Fibroblast of lung (primary cell): ENCODE measurements around the gene AOC3. TPM values are rescaled to one million over a fixed set of nuclear protein-coding genes. Genes with fewer than 3 reads are reported as not detected.

ENCODE experiments used
- DNase-seq, 2 donors: peaks; one replicate each; pipeline versions ENCODE4 v3.0.0 to v3.0.0-alpha.2; 2010; ENCODE audit warnings: low read depth in 2 of 2
- H2AFZ ChIP-seq: 2 replicates; pipeline ENCODE4 v1.5.1; 2012; ENCODE audit warnings: low read length, control low read depth, inconsistent platforms
- H3K27ac ChIP-seq: 2 replicates; pipeline ENCODE4 v1.5.1; 2011; ENCODE audit warnings: low read length, control low read depth; ENCODE audit not compliant: insufficient read depth
- H3K27me3 ChIP-seq: 2 replicates; pipeline ENCODE4 v1.5.1; 2011; ENCODE audit warnings: mild to moderate bottlenecking, low read length; ENCODE audit not compliant: control insufficient read depth, insufficient read depth
- H3K36me3 ChIP-seq: 2 replicates; pipeline ENCODE4 v1.5.1; 2011; ENCODE audit warnings: low read length; ENCODE audit not compliant: control insufficient read depth, insufficient read depth
- H3K4me1 ChIP-seq: 2 replicates; pipeline ENCODE4 v1.5.1; 2011; ENCODE audit warnings: low read length; ENCODE audit not compliant: control insufficient read depth, insufficient read depth; ENCODE audit errors: extremely low read depth
- H3K4me2 ChIP-seq: 2 replicates; pipeline ENCODE4 v1.5.1; 2011; ENCODE audit warnings: low read length, control low read depth; ENCODE audit not compliant: insufficient read depth; ENCODE audit errors: extremely low read depth
- H3K4me3 ChIP-seq, 4 experiments: fragments of 200-600 bp in 1 of 4; sonication (generic) in 1 of 4; replicated peaks in 1 of 4; 2 replicates each; pipeline ENCODE4 v1.5.1; 2011 to 2016; ENCODE audit warnings: low read length in 4 of 4, low read depth in 3 of 4, mild to moderate bottlenecking in 3 of 4, control low read depth in 2 of 4, inconsistent platforms in 1 of 4, mixed read lengths in 1 of 4; ENCODE audit not compliant: insufficient read depth in 1 of 4; ENCODE audit errors: control extremely low read depth in 1 of 4
- H3K79me2 ChIP-seq: 2 replicates; pipeline ENCODE4 v1.5.1; 2012; ENCODE audit warnings: mild to moderate bottlenecking, low read length, inconsistent platforms; ENCODE audit not compliant: control insufficient read depth, insufficient read depth
- H3K9ac ChIP-seq: 2 replicates; pipeline ENCODE4 v1.5.1; 2011; ENCODE audit warnings: mild to moderate bottlenecking, low read length, control low read depth; ENCODE audit not compliant: insufficient read depth
- H3K9me3 ChIP-seq: 2 replicates; pipeline ENCODE4 v1.5.1; 2012; ENCODE audit warnings: low read depth, low read length; ENCODE audit not compliant: control insufficient read depth, insufficient read depth
- H4K20me1 ChIP-seq: 2 replicates; pipeline ENCODE4 v1.5.1; 2011; ENCODE audit warnings: low read length; ENCODE audit not compliant: control insufficient read depth, insufficient read depth; ENCODE audit errors: extremely low read depth
- EZH2 ChIP-seq: IDR thresholded peaks from 2 replicates; pipeline ENCODE4 v1.5.1; 2012; ENCODE audit warnings: low read length, control low read depth, mild to moderate bottlenecking; ENCODE audit errors: missing control alignments
- polyA plus RNA-seq, 2 donors: library from polyadenylated mRNA; depleted of rRNA in 1 of 2; stranded (reverse) in 1 of 2; unstranded in 1 of 2; fragments of >200 nt; gene quantifications; 2 replicates each; pipeline ENCODE4 v1.2.1, GENCODE V29; 2011 to 2012; ENCODE audit warnings: missing spikeins in 1 of 2
- total RNA-seq: library from RNA; depleted of rRNA; stranded (reverse); fragments of >200 nt; gene quantifications from 2 replicates; pipeline ENCODE4 v1.2.1, GENCODE V29; 2014
- TF ChIP-seq, protein P1 (sequence below), 2 donors: IDR thresholded peaks in 1 of 2; conservative IDR thresholded peaks in 1 of 2; 1 replicate in 1 of 2; 2 replicates in 1 of 2; pipeline ENCODE4 v1.5.1; 2011 to 2012; ENCODE audit warnings: low read length in 2 of 2, control low read depth in 1 of 2, inconsistent platforms in 1 of 2, low read depth in 1 of 2, mild to moderate bottlenecking in 1 of 2

Gene AOC3
- total and polyA plus RNA-seq, 2 donors (not counting 1 experiment from before 2014, with no cell fraction given) = 0.17 to 3.5 TPM

GRCh38 chr17:42845556-42845917 lies 5.5 kb upstream of the AOC3 start:
- no peaks in the 10 kb centered on the region for H3K27me3 ChIP-seq
- no peaks in the 10 kb centered on the region for H3K9me3 ChIP-seq
- H3K27ac ChIP-seq = no peak overlapping the region
- no peaks in the 10 kb centered on the region for H4K20me1 ChIP-seq
- peaks cover 7% of the 10 kb centered on the region for H3K36me3 ChIP-seq
- H3K4me3 ChIP-seq = no peak overlapping the region
- H3K9ac ChIP-seq = no peak overlapping the region
- TF ChIP-seq, protein P1, sequence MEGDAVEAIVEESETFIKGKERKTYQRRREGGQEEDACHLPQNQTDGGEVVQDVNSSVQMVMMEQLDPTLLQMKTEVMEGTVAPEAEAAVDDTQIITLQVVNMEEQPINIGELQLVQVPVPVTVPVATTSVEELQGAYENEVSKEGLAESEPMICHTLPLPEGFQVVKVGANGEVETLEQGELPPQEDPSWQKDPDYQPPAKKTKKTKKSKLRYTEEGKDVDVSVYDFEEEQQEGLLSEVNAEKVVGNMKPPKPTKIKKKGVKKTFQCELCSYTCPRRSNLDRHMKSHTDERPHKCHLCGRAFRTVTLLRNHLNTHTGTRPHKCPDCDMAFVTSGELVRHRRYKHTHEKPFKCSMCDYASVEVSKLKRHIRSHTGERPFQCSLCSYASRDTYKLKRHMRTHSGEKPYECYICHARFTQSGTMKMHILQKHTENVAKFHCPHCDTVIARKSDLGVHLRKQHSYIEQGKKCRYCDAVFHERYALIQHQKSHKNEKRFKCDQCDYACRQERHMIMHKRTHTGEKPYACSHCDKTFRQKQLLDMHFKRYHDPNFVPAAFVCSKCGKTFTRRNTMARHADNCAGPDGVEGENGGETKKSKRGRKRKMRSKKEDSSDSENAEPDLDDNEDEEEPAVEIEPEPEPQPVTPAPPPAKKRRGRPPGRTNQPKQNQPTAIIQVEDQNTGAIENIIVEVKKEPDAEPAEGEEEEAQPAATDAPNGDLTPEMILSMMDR (conservative IDR thresholded peaks at IDR 0.05 in 1 of 2, IDR thresholded peaks at IDR 0.05 in 1 of 2; ENCODE audit: low read depth in 1 of 2, low read length in 2 of 2) = no peak
- no peak for TF ChIP-seq EZH2
- no peak overlapping the region for H3K4me2 ChIP-seq
- H3K4me1 ChIP-seq = peaks cover 2% of the 10 kb centered on the region
- DNase-seq = no peak
- no peaks in the 10 kb centered on the region for H3K79me2 ChIP-seq
- no peak overlapping the region for H2AFZ ChIP-seq

- Histone ChIP-seq H4K20me1 (no peaks in the 10 kb centered on the region), H3K27me3 (no peaks in the 10 kb centered on the region), H3K4me3 (no peak overlapping the region), H2AFZ (no peak overlapping the region), H3K4me1 (peaks cover 2% of the 10 kb centered on the region), H3K9ac (no peak overlapping the region), H3K27ac (no peak overlapping the region), H3K9me3 (no peaks in the 10 kb centered on the region), H3K79me2 (no peaks in the 10 kb centered on the region), H3K4me2 (no peak overlapping the region), H3K36me3 (peaks cover 7% of the 10 kb centered on the region)
- TF ChIP-seq EZH2 = no peak
- TF ChIP-seq, protein P1 (conservative IDR thresholded peaks at IDR 0.05 in 1 of 2, IDR thresholded peaks at IDR 0.05 in 1 of 2; ENCODE audit: low read depth in 1 of 2, low read length in 2 of 2) = no peak
- no peak for DNase-seq
Measured at GRCh38 chr17:42845918-42846593, 4.9 kb upstream of the AOC3 start.

DNA sequence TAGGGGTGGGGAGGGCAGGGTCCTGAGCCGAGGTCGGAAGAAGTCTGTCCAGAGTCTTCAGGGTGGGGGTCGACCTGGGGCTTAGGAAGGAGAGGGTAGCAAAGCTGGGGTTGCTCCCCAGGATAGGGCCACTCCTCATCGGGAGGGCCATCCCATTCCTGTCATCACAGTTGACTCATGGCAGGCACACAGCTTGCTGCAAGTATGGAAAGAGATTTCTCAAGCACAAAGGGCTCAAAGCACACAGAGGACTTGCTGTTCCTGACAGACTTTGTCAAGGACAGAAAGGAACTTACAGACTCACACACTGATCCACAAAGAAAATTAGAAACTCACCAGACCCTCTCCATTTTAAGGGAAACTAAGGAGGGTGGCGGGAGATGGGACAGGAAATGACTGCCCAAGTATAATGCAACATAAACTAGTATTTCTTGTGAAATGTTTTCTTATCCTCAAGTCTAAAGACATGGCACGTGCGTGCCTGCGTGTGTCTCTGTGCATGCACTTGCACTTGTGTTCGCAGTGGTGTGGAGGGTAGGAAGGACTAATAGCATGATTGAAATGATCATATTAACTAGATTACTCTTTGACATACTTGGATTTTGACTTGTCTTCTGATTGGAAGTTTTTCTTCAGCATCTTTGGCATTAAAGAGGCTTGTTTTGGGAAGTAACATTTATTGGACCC lies 4.3 kb upstream of the AOC3 start:
- H3K9ac ChIP-seq = no peak overlapping the region
- peak in 1 of 2 donors; percentile 57 for DNase-seq
- H4K20me1 ChIP-seq = no peaks in the 10 kb centered on the region
- no peak overlapping the region for H3K27ac ChIP-seq
- H3K79me2 ChIP-seq = no peaks in the 10 kb centered on the region
- H3K9me3 ChIP-seq = no peaks in the 10 kb centered on the region
- H3K36me3 ChIP-seq = peaks cover 7% of the 10 kb centered on the region
- peaks cover 2% of the 10 kb centered on the region for H3K4me1 ChIP-seq
- H2AFZ ChIP-seq = no peak overlapping the region
- no peak overlapping the region for H3K4me3 ChIP-seq
- H3K27me3 ChIP-seq = no peaks in the 10 kb centered on the region
- no peak overlapping the region for H3K4me2 ChIP-seq
- TF ChIP-seq EZH2 = no peak
- TF ChIP-seq, protein P1 (conservative IDR thresholded peaks at IDR 0.05 in 1 of 2, IDR thresholded peaks at IDR 0.05 in 1 of 2; ENCODE audit: low read depth in 1 of 2, low read length in 2 of 2) = no peak
